Osteoblast (primary cell): ENCODE measurements around the gene SHC1. TPM values are rescaled to one million over a fixed set of nuclear protein-coding genes. Genes with fewer than 3 reads are reported as not detected.
A peak's percentile ranks its signal among the peaks of the same experiment; 100 is the strongest.

Source experiments
- DNase-seq: peaks from one replicate; pipeline ENCODE4 v3.0.0; 2011; ENCODE audit warnings: low spot score, mixed read lengths; ENCODE audit not compliant: insufficient read length; ENCODE audit errors: missing footprints
- H2AFZ ChIP-seq: 2 replicates; pipeline ENCODE4 v1.6.0; 2011; ENCODE audit warnings: mild to moderate bottlenecking, low read length
- H3K27ac ChIP-seq: 2 replicates; pipeline ENCODE4 v1.5.1; 2011; ENCODE audit warnings: mild to moderate bottlenecking, low read depth, low read length, moderate library complexity
- H3K27me3 ChIP-seq: 2 replicates; pipeline ENCODE4 v1.6.0; 2012; ENCODE audit warnings: mild to moderate bottlenecking, control low read depth, inconsistent platforms, low read length, moderate library complexity; ENCODE audit not compliant: insufficient read depth
- H3K36me3 ChIP-seq: 2 replicates; pipeline ENCODE4 v1.5.1; 2011; ENCODE audit warnings: mild to moderate bottlenecking, low read length, control low read depth, moderate library complexity; ENCODE audit not compliant: insufficient read depth
- H3K4me1 ChIP-seq: 2 replicates; pipeline ENCODE4 v1.5.1; 2011; ENCODE audit warnings: mild to moderate bottlenecking, low read length, control low read depth, moderate library complexity; ENCODE audit not compliant: insufficient read depth
- H3K4me2 ChIP-seq: 2 replicates; pipeline ENCODE4 v1.6.0; 2011; ENCODE audit warnings: mild to moderate bottlenecking, low read length; ENCODE audit not compliant: insufficient read depth
- H3K4me3 ChIP-seq: fragments of 200-600 bp; sonication (generic); 3 replicates; pipeline ENCODE4 v1.5.1; 2012; ENCODE audit warnings: mild to moderate bottlenecking, low read length, inconsistent platforms; ENCODE audit not compliant: insufficient read depth
- H3K79me2 ChIP-seq: 2 replicates; pipeline ENCODE4 v1.6.0; 2012; ENCODE audit warnings: mild to moderate bottlenecking, low read length, control low read depth, inconsistent platforms; ENCODE audit not compliant: insufficient read depth
- H3K9me3 ChIP-seq: 2 replicates; pipeline ENCODE4 v1.5.1; 2011; ENCODE audit warnings: low read depth, low read length, control low read depth
- H4K20me1 ChIP-seq: 2 replicates; pipeline ENCODE4 v1.6.0; 2012; ENCODE audit warnings: mild to moderate bottlenecking, low read length, control low read depth; ENCODE audit not compliant: insufficient read depth
- total RNA-seq: library from RNA; depleted of rRNA; stranded (reverse); fragments of >200 nt; gene quantifications from 2 replicates; pipeline ENCODE4 v1.2.3, GENCODE V29; 2012
- TF ChIP-seq, protein P1 (sequence below): IDR thresholded peaks from 2 replicates; pipeline ENCODE4 v1.5.1; 2011; ENCODE audit warnings: mild to moderate bottlenecking, low read depth, low read length, moderate library complexity; ENCODE audit errors: extremely low read depth

The SHC1 gene
- total RNA-seq, 1 donor, result 230 TPM

DNA sequence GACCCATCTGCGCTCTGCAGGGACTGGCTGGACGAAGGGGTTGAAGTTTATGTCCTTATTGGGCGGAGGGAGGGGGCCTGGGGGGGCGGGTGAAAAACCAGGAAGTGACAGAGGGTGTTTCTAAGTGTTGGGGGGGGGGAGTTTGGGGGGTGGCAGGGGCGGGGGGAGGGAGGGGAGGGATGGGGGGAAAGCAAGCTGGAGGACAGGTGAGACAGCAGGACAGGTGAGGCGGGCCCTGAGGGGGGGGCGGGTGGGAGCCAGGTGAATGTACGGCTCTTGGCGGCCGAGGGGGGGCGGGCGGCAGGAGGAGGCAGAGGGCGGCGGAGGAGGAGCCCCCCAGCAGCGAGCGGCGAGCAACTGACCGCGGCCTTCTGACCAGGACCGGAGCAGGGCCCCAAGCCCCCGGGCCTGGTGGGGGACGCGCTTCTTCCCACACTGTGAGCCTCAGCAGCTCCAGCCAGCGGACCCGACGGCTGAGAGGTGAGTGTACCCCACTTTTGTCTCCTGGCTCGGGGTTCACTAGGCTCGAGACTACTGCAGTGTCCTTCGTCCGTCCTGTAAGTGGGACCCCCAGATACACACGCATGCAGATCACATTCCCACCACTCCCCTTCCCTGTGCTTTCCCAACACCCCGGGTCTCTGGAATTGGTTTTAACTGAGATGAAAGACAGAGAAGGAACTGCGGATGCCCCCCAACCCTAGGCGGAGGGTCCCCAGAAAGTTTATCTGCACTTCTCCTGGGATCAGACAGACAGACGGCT lies 32.1 kb upstream of the SHC1 start, which contains the start of gene ZBTB7B:
ZBTB7B (plus strand) TSS at position 339 of the 763 bp plus-strand sequence. CDS start 11,859 bp downstream, outside the sequence.
- Histone ChIP-seq H3K9me3 (no peaks in the 10 kb centered on the region), H2AFZ (peak within 1 kb of the TSS; percentile 94), H3K79me2 (peaks cover 50% of the 10 kb centered on the region), H3K4me3 (peak within 1 kb of the TSS; percentile 90), H3K4me1 (peaks cover 40% of the 10 kb centered on the region), H3K27ac (peak within 1 kb of the TSS; percentile 72), H3K4me2 (peak within 1 kb of the TSS; percentile 87), H3K36me3 (no peaks in the 10 kb centered on the region), H4K20me1 (peaks cover 24% of the 10 kb centered on the region), H3K27me3 (no peaks in the 10 kb centered on the region)
- peak; percentile 95 for DNase-seq
- TF ChIP-seq, protein P1, sequence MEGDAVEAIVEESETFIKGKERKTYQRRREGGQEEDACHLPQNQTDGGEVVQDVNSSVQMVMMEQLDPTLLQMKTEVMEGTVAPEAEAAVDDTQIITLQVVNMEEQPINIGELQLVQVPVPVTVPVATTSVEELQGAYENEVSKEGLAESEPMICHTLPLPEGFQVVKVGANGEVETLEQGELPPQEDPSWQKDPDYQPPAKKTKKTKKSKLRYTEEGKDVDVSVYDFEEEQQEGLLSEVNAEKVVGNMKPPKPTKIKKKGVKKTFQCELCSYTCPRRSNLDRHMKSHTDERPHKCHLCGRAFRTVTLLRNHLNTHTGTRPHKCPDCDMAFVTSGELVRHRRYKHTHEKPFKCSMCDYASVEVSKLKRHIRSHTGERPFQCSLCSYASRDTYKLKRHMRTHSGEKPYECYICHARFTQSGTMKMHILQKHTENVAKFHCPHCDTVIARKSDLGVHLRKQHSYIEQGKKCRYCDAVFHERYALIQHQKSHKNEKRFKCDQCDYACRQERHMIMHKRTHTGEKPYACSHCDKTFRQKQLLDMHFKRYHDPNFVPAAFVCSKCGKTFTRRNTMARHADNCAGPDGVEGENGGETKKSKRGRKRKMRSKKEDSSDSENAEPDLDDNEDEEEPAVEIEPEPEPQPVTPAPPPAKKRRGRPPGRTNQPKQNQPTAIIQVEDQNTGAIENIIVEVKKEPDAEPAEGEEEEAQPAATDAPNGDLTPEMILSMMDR, result no peak

DNA sequence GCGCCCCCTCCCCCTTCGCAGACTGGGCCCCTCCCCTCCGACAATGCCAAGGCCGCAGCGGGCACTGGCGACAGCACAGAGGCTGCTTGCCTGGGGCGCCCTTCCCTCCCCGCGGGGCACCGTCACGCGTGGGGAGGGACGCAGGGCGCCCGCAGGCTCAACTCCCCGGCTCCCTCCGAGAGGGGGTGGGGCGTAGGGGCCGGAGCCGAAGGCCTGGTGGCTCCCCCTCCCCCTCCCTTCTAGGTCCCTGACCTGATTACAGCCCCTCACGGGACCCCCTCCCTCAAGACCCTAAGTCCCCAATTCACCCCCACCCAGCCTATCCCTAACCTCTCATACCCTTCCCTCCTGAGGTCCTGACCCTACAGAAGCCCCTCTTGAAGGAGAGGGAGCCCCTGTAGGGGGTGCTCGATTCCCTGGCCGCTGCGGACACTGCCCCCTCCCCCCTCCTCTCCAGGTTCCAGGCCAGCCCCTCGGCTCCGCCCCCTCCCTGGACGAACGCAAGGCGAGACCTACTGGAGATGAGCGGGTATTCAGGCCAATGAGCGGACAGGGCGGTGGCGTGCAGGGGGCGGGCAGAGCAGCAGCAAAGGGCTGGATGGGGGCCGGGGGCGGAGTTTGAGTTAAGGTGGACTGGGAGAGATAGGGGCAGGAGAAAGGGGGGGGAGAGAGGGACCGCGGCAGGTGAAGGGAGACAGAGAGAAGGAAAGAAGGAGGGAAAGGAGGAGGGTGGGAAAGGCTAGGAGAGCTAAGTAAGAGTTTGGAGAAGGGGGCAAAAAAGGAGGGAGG lies 31.3 kb upstream of the SHC1 start:
- no peaks in the 10 kb centered on the region for H3K9me3 ChIP-seq
- no peaks in the 10 kb centered on the region for H3K36me3 ChIP-seq
- H3K4me1 ChIP-seq, result peaks cover 40% of the 10 kb centered on the region
- peak overlapping the region; percentile 90 for H3K4me3 ChIP-seq
- H3K79me2 ChIP-seq, result peaks cover 43% of the 10 kb centered on the region
- H4K20me1 ChIP-seq, result peaks cover 17% of the 10 kb centered on the region
- peak overlapping the region; percentile 94 for H2AFZ ChIP-seq
- peak; percentile 100 for DNase-seq
- H3K4me2 ChIP-seq, result peak overlapping the region; percentile 87
- TF ChIP-seq, protein P1, result peak; percentile 45
- H3K27me3 ChIP-seq, result no peaks in the 10 kb centered on the region
- H3K27ac ChIP-seq, result peak overlapping the region; percentile 65

DNA sequence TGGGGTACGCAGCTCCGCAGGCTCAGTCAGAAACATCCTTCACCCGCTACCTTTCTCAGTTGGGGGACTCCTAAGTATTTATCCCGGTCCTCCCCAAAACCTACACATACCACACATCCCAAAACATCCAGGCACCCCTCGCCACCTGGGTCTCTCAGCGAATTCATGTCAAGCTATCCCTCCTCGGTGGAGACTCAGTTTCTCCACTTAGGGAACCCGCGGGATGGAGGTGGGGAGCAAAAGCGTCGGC lies 30.8 kb upstream of the SHC1 start:
- Histone ChIP-seq H3K4me3 (peak overlapping the region; percentile 90), H4K20me1 (peaks cover 12% of the 10 kb centered on the region), H2AFZ (peak overlapping the region; percentile 60), H3K4me2 (peak overlapping the region; percentile 87), H3K36me3 (no peaks in the 10 kb centered on the region), H3K9me3 (no peaks in the 10 kb centered on the region), H3K79me2 (peaks cover 37% of the 10 kb centered on the region), H3K27ac (peak overlapping the region; percentile 65), H3K4me1 (peaks cover 38% of the 10 kb centered on the region), H3K27me3 (no peaks in the 10 kb centered on the region)
- TF ChIP-seq, protein P1, result no peak
- no peak for DNase-seq
